H9 (cell line): ENCODE results near the gene USP26. TPM values are rescaled to one million over a fixed set of nuclear protein-coding genes. Genes with fewer than 3 reads are reported as not detected.

Experiments
- DNase-seq: peaks from one replicate; pipeline ENCODE4 v3.0.0-alpha.2; 2017
- H2AFZ ChIP-seq: one replicate; pipeline ENCODE4 v1.6.1; 2013; ENCODE audit warnings: mild to moderate bottlenecking, low read length, control low read depth, moderate library complexity
- H2AK5ac ChIP-seq: 2 replicates; pipeline ENCODE4 v1.6.1; 2013; ENCODE audit warnings: low read length, control low read depth, mixed read lengths; ENCODE audit not compliant: insufficient read length
- H2BK120ac ChIP-seq: one replicate; pipeline ENCODE4 v1.6.1; 2013; ENCODE audit warnings: low read depth, mild to moderate bottlenecking, low read length, control low read depth, inconsistent platforms; ENCODE audit not compliant: poor library complexity, severe bottlenecking
- H2BK12ac ChIP-seq: 2 replicates; pipeline ENCODE4 v1.6.1; 2013; ENCODE audit warnings: low read length, control low read depth, mixed read lengths, low read depth; ENCODE audit not compliant: insufficient read length
- H2BK15ac ChIP-seq: 2 replicates; pipeline ENCODE4 v1.6.1; 2013; ENCODE audit warnings: low read depth, low read length, control low read depth
- H2BK20ac ChIP-seq: one replicate; pipeline ENCODE4 v1.6.1; 2013; ENCODE audit warnings: low read depth, mild to moderate bottlenecking, low read length, control low read depth, inconsistent platforms; ENCODE audit not compliant: poor library complexity, severe bottlenecking
- H2BK5ac ChIP-seq: 2 replicates; pipeline ENCODE4 v1.6.1; 2013; ENCODE audit warnings: low read length, control low read depth, mixed read lengths; ENCODE audit not compliant: insufficient read length
- H3K14ac ChIP-seq: 2 replicates; pipeline ENCODE4 v1.6.1; 2013; ENCODE audit warnings: low read length, control low read depth; ENCODE audit not compliant: insufficient read depth
- H3K18ac ChIP-seq: 2 replicates; pipeline ENCODE4 v1.6.1; 2013; ENCODE audit warnings: low read depth, mild to moderate bottlenecking, mixed read lengths, low read length, control low read depth; ENCODE audit not compliant: insufficient read length
- H3K23ac ChIP-seq: 2 replicates; pipeline ENCODE4 v1.6.1; 2013; ENCODE audit warnings: low read length, control low read depth, mixed read lengths, low read depth; ENCODE audit not compliant: insufficient read length
- H3K23me2 ChIP-seq: 2 replicates; pipeline ENCODE4 v1.6.1; 2013; ENCODE audit warnings: low read depth, mild to moderate bottlenecking, mixed read lengths, low read length, control low read depth; ENCODE audit not compliant: insufficient read length, poor library complexity, severe bottlenecking
- H3K27ac ChIP-seq: 2 replicates; pipeline ENCODE4 v1.5.1; 2013; ENCODE audit warnings: low read length, control low read depth, mixed read lengths, low read depth; ENCODE audit not compliant: insufficient read length
- H3K27me3 ChIP-seq: 2 replicates; pipeline ENCODE4 v1.6.1; 2013; ENCODE audit warnings: low read length, control low read depth, inconsistent platforms; ENCODE audit not compliant: insufficient read depth
- H3K4ac ChIP-seq: 2 replicates; pipeline ENCODE4 v1.6.1; 2013; ENCODE audit warnings: low read depth, mild to moderate bottlenecking, control low read depth, inconsistent platforms, low read length, moderate library complexity
- H3K4me1 ChIP-seq: 2 replicates; pipeline ENCODE4 v1.6.1; 2013; ENCODE audit warnings: low read length, control low read depth, inconsistent platforms; ENCODE audit not compliant: insufficient read depth
- H3K4me2 ChIP-seq: 2 replicates; pipeline ENCODE4 v1.6.1; 2013; ENCODE audit warnings: low read length, control low read depth, mixed read lengths; ENCODE audit not compliant: insufficient read length, insufficient read depth
- H3K56ac ChIP-seq: 2 replicates; pipeline ENCODE4 v1.6.1; 2013; ENCODE audit warnings: low read depth, mild to moderate bottlenecking, mixed read lengths, low read length, control low read depth; ENCODE audit not compliant: insufficient read length
- H3K79me1 ChIP-seq: 2 replicates; pipeline ENCODE4 v1.6.1; 2013; ENCODE audit warnings: low read depth, mild to moderate bottlenecking, moderate library complexity, low read length, control low read depth, inconsistent platforms; ENCODE audit not compliant: insufficient read depth, poor library complexity, severe bottlenecking
- H3K79me2 ChIP-seq: 2 replicates; pipeline ENCODE4 v1.6.1; 2013; ENCODE audit warnings: low read length, control low read depth, inconsistent platforms; ENCODE audit not compliant: insufficient read depth
- H3K9ac ChIP-seq: 2 replicates; pipeline ENCODE4 v1.6.1; 2013; ENCODE audit warnings: low read length, control low read depth, mixed read lengths; ENCODE audit not compliant: insufficient read length; ENCODE audit errors: extremely low read depth
- H3K9me3 ChIP-seq: one replicate; pipeline ENCODE4 v1.6.1; 2013; ENCODE audit warnings: low read depth, low read length, inconsistent platforms; ENCODE audit not compliant: control insufficient read depth
- H3T11ph ChIP-seq: one replicate; pipeline ENCODE4 v1.6.1; 2013; ENCODE audit warnings: mild to moderate bottlenecking, low read length, control low read depth, inconsistent platforms
- H4K20me1 ChIP-seq: one replicate; pipeline ENCODE4 v1.6.1; 2013; ENCODE audit not compliant: control insufficient read depth, insufficient read length, insufficient read depth
- H4K5ac ChIP-seq: 2 replicates; pipeline ENCODE4 v1.6.1; 2013; ENCODE audit warnings: low read depth, mild to moderate bottlenecking, mixed read lengths, low read length, control low read depth; ENCODE audit not compliant: insufficient read length
- H4K8ac ChIP-seq: replicated peaks from 2 replicates; pipeline ENCODE4 v1.6.1; 2013; ENCODE audit warnings: low read length, control low read depth, mixed read lengths, low read depth; ENCODE audit not compliant: insufficient read length
- H4K91ac ChIP-seq: 2 replicates; pipeline ENCODE4 v1.6.1; 2013; ENCODE audit warnings: low read depth, mild to moderate bottlenecking, moderate library complexity, mixed read lengths, low read length, control low read depth; ENCODE audit not compliant: insufficient read length
- H3K27ac Mint-ChIP-seq, 3 experiments: 2 replicates in 2 of 3; 3 replicates in 1 of 3; pipeline ENCODE4 v1.8.0; 2020 to 2021; ENCODE audit warnings: mixed read lengths in 3 of 3, mild to moderate bottlenecking in 1 of 3, moderate library complexity in 1 of 3
- H3K27me3 Mint-ChIP-seq: 2 replicates; pipeline ENCODE4 v1.8.0; 2021; ENCODE audit warnings: low read depth, mild to moderate bottlenecking, moderate library complexity, mixed read lengths
- H3K36me3 Mint-ChIP-seq, 3 experiments: 2 replicates in 2 of 3; 3 replicates in 1 of 3; pipeline ENCODE4 v1.8.0; 2020 to 2021; ENCODE audit warnings: low read depth in 3 of 3, mixed read lengths in 3 of 3; ENCODE audit not compliant: insufficient read depth in 1 of 3
- H3K4me1 Mint-ChIP-seq, 2 experiments: 2 replicates each; pipeline ENCODE4 v1.8.0; 2020; ENCODE audit warnings: mixed read lengths in 2 of 2
- H3K4me3 Mint-ChIP-seq, 2 experiments: 2 replicates in 1 of 2; 3 replicates in 1 of 2; pipeline ENCODE4 v1.8.0; 2020 to 2021; ENCODE audit warnings: mild to moderate bottlenecking in 2 of 2, mixed read lengths in 2 of 2, moderate library complexity in 1 of 2
- H3K9me3 Mint-ChIP-seq, 2 experiments: 2 replicates in 1 of 2; 3 replicates in 1 of 2; pipeline ENCODE4 v1.8.0; 2020; ENCODE audit warnings: mild to moderate bottlenecking in 2 of 2, mixed read lengths in 2 of 2, moderate library complexity in 1 of 2
- CTCF ChIP-seq: fragments of 200-600 bp; sonication (generic); conservative IDR thresholded peaks from 3 replicates; pipeline ENCODE4 v1.8.0; 2021; ENCODE audit warnings: antibody characterized with exemption, mild to moderate bottlenecking
- WGBS: extraction: QIAGEN DNeasy Blood & Tissue Kit; methylation state at CpG from one replicate; pipeline ENCODE4 v1.1.7; 2013; ENCODE audit warnings: missing lambda C conversion rate, low lambda C conversion rate, mixed read lengths; ENCODE audit not compliant: insufficient read length; ENCODE audit errors: extremely low coverage; 5-methylcytosine and 5-hydroxymethylcytosine counted together
- total RNA-seq: library from RNA; stranded (reverse); gene quantifications from 2 replicates; pipeline ENCODE4 v1.2.1, GENCODE V29; 2021

The USP26 gene
- total RNA-seq, 1 experiment from 2014 or later = not detected

DNA sequence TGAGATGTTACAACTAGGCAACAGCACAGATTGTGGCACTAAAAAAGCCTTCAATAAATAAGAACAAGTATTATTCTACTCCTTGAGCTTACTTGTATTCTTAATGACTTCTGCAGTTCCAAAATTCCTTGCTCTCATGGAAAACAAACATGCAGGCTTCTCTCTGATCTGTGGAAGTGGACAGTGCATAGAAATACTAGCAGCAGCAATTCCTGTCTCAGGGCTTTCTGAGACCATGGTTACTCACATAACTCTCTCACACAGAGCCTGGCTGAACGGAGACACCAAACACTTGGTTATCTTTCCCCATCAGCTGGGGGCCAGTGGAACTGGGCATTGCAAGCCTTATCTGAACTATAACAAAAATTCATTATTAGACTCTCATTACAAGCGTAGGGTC is 106.1 kb downstream of the USP26 start:
- Histone ChIP-seq H3K23ac (no peak overlapping the region), H3K18ac (no peak overlapping the region), H2BK12ac (no peak overlapping the region), H3K79me1 (no peaks in the 10 kb centered on the region), H4K20me1 (no peaks in the 10 kb centered on the region), H4K5ac (no peak overlapping the region), H2BK5ac (no peak overlapping the region), H2BK20ac (no peak overlapping the region), H3K9me3 (no peaks in the 10 kb centered on the region), H3T11ph (no peak overlapping the region), H3K27ac (no peak overlapping the region), H3K9ac (no peak overlapping the region), H3K14ac (no peak overlapping the region), H2AK5ac (no peak overlapping the region), H3K23me2 (no peaks in the 10 kb centered on the region), H4K91ac (no peak overlapping the region), H4K8ac (no peak overlapping the region), H3K4me1 (no peaks in the 10 kb centered on the region), H2AFZ (no peak overlapping the region), H3K27me3 (no peaks in the 10 kb centered on the region), H3K56ac (no peak overlapping the region), H3K79me2 (no peaks in the 10 kb centered on the region), H2BK120ac (no peak overlapping the region), H3K4ac (no peak overlapping the region), H3K4me2 (no peak overlapping the region), H2BK15ac (no peak overlapping the region)
- peaks cover 2% of the 10 kb centered on the region; the same call in 1 of the 2 replicates for H3K27me3 Mint-ChIP-seq
- no peak for TF ChIP-seq CTCF
- no peaks in the 10 kb centered on the region for H3K9me3 Mint-ChIP-seq
- no CpG with 5 or more reads among the region's 2 CpGs for WGBS
- no peak overlapping the region for H3K4me3 Mint-ChIP-seq
- no peak overlapping the region for H3K27ac Mint-ChIP-seq
- H3K36me3 Mint-ChIP-seq = no peaks in the 10 kb centered on the region
- no peak for DNase-seq
- H3K4me1 Mint-ChIP-seq = 0 out of 4 replicates have a peak, but pooled peaks cover 0 to 5% of the 10 kb centered on the region in 2 experiments
